Natural killer cell (primary cell): ENCODE results near the gene SHB. TPM values are rescaled to one million over a fixed set of nuclear protein-coding genes. Genes with fewer than 3 reads are reported as not detected.

Source experiments
- ATAC-seq, 3 donors: fragments of 150-1000 bp in 2 of 3; fragments of 200-7000 bp in 1 of 3; cut with Tn5 transposase; 1 replicate in 1 of 3; 2 replicates in 2 of 3; pipeline ENCODE4 v1.10.0; 2021; ENCODE audit warnings: mild to moderate bottlenecking in 2 of 3, moderate library complexity in 2 of 3
- DNase-seq, 2 donors: peaks; one replicate each; pipeline versions ENCODE4 v3.0.0 to v3.0.0-alpha.2; 2013 to 2021; ENCODE audit warnings: mixed read lengths in 1 of 2
- H3K27ac ChIP-seq: one replicate; pipeline ENCODE4 v1.5.1; 2013; ENCODE audit warnings: mild to moderate bottlenecking, low read length
- H3K27me3 ChIP-seq: one replicate; pipeline ENCODE4 v1.6.1; 2013; ENCODE audit warnings: low read length; ENCODE audit not compliant: control insufficient read depth, insufficient read depth
- H3K36me3 ChIP-seq: one replicate; pipeline ENCODE4 v1.6.1; 2013; ENCODE audit warnings: low read length; ENCODE audit not compliant: control insufficient read depth, insufficient read depth
- H3K4me1 ChIP-seq: one replicate; pipeline ENCODE4 v1.6.1; 2013; ENCODE audit warnings: low read length; ENCODE audit not compliant: control insufficient read depth, insufficient read depth
- H3K4me3 ChIP-seq: one replicate; pipeline ENCODE4 v1.5.1; 2013; ENCODE audit warnings: low read length
- H3K9me3 ChIP-seq: one replicate; pipeline ENCODE4 v1.6.1; 2013; ENCODE audit warnings: low read length; ENCODE audit not compliant: control insufficient read depth, insufficient read depth
- H3K27ac Mint-ChIP-seq, 2 donors: one replicate each; pipeline ENCODE4 v1.8.0; 2022; ENCODE audit warnings: mild to moderate bottlenecking in 2 of 2, mixed read lengths in 2 of 2, moderate library complexity in 1 of 2
- H3K27me3 Mint-ChIP-seq, 2 donors: one replicate each; pipeline ENCODE4 v1.8.0; 2022; ENCODE audit warnings: low read depth in 2 of 2, mixed read lengths in 2 of 2
- H3K36me3 Mint-ChIP-seq: one replicate; pipeline ENCODE4 v1.8.0; 2022; ENCODE audit warnings: mixed read lengths
- H3K4me1 Mint-ChIP-seq, 2 donors: one replicate each; pipeline ENCODE4 v1.8.0; 2022; ENCODE audit warnings: mixed read lengths in 2 of 2
- H3K4me3 Mint-ChIP-seq: one replicate; pipeline ENCODE4 v1.8.0; 2022; ENCODE audit warnings: mild to moderate bottlenecking, moderate library complexity, mixed read lengths
- H3K9me3 Mint-ChIP-seq, 2 donors: one replicate each; pipeline ENCODE4 v1.8.0; 2022; ENCODE audit warnings: mixed read lengths in 2 of 2
- CTCF ChIP-seq: fragments of 200-600 bp; IDR thresholded peaks from one replicate; pipeline ENCODE4 v1.8.0; 2022; ENCODE audit warnings: antibody characterized with exemption
- WGBS: methylation state at CpG from one replicate; pipeline ENCODE4 v1.1.7; 2013; ENCODE audit warnings: missing lambda C conversion rate; ENCODE audit not compliant: insufficient coverage; 5-methylcytosine and 5-hydroxymethylcytosine counted together
- intact Hi-C: fragments of 100-400 bp; cut with micrococcal nuclease; formaldehyde crosslinking; loops from one replicate; pipeline ENCODE4 v1.14.2; 2022
- total RNA-seq, 4 donors: library from RNA; stranded (reverse); fragments of 120-200 nt in 1 of 4; gene quantifications; one replicate each; pipeline versions ENCODE4 v1.2.3 to v1.2.4, GENCODE V29; 2013 to 2022

Gene SHB
- total RNA-seq, 3 donors from 2014 or later (not counting 1 experiment from before 2014, with no cell fraction given) = 2.7 to 7.1 (median 2.9) TPM

GRCh38 chr9:37943345-37944265 lies 125.4 kb downstream of the SHB start:
- Mint-ChIP-seq H3K9me3 (no peaks in the 10 kb centered on the region), H3K27me3 (no peaks in the 10 kb centered on the region), H3K36me3 (no peaks in the 10 kb centered on the region), H3K4me3 (no peak overlapping the region), H3K4me1 (no peaks in the 10 kb centered on the region), H3K27ac (no peak overlapping the region)
- intact Hi-C loops = no loop called here
- no peaks in the 10 kb centered on the region for H3K36me3 ChIP-seq
- 87% methylated on average over 12 of the region's 12 CpGs for WGBS
- no peaks in the 10 kb centered on the region for H3K27me3 ChIP-seq
- H3K9me3 ChIP-seq = no peaks in the 10 kb centered on the region
- H3K4me1 ChIP-seq = no peaks in the 10 kb centered on the region
- DNase-seq (no peak), ATAC-seq (no peak)
- H3K27ac ChIP-seq = no peak overlapping the region
- no peak for TF ChIP-seq CTCF
- H3K4me3 ChIP-seq = no peak overlapping the region

GRCh38 chr9:37942621-37943344 lies 126.2 kb downstream of the SHB start:
- no peak overlapping the region for H3K27ac Mint-ChIP-seq
- no peaks in the 10 kb centered on the region for H3K27me3 ChIP-seq
- no peaks in the 10 kb centered on the region for H3K9me3 Mint-ChIP-seq
- H3K9me3 ChIP-seq = no peaks in the 10 kb centered on the region
- DNase-seq (no peak), ATAC-seq (no peak)
- WGBS = 87% methylated on average over 10 of the region's 12 CpGs
- intact Hi-C loops = no loop called here
- no peaks in the 10 kb centered on the region for H3K27me3 Mint-ChIP-seq
- no peaks in the 10 kb centered on the region for H3K36me3 ChIP-seq
- H3K4me3 Mint-ChIP-seq = no peak overlapping the region
- H3K4me1 ChIP-seq = no peaks in the 10 kb centered on the region
- no peak for TF ChIP-seq CTCF
- no peak overlapping the region for H3K4me3 ChIP-seq
- H3K27ac ChIP-seq = no peak overlapping the region
- H3K36me3 Mint-ChIP-seq = no peaks in the 10 kb centered on the region
- H3K4me1 Mint-ChIP-seq = no peaks in the 10 kb centered on the region

GRCh38 chr9:37941253-37941652 lies 127.8 kb downstream of the SHB start:
- intact Hi-C loops = no loop called here

More at GRCh38 chr9:37941253-37941652, 127.8 kb downstream of the SHB start:
- Histone ChIP-seq H3K27ac (no peak overlapping the region), H3K27me3 (no peaks in the 10 kb centered on the region), H3K9me3 (no peaks in the 10 kb centered on the region), H3K36me3 (no peaks in the 10 kb centered on the region), H3K4me3 (no peak overlapping the region), H3K4me1 (no peaks in the 10 kb centered on the region)
- Mint-ChIP-seq H3K4me3 (no peak overlapping the region), H3K9me3 (no peaks in the 10 kb centered on the region), H3K36me3 (no peaks in the 10 kb centered on the region), H3K27ac (no peak overlapping the region), H3K4me1 (no peaks in the 10 kb centered on the region), H3K27me3 (no peaks in the 10 kb centered on the region)
- 100% methylated on average over 2 of the region's 2 CpGs for WGBS
- no peak for ATAC-seq
- TF ChIP-seq CTCF = no peak
- no peak for DNase-seq
